Gastroesophageal sphincter (tissue), 3 donors: ENCODE data around the gene FAXDC2.

Experiments
- POLR2A ChIP-seq, 2 donors: fragments of 450-650 bp; IDR thresholded peaks; one replicate each; pipeline ENCODE4 v1.6.1; 2017; ENCODE audit warnings: antibody characterized with exemption in 2 of 2, mild to moderate bottlenecking in 2 of 2, moderate library complexity in 1 of 2
- POLR2AphosphoS5 ChIP-seq: sonication (generic); formaldehyde crosslinking; IDR thresholded peaks from one replicate; pipeline ENCODE4 v1.6.1; 2017; ENCODE audit warnings: antibody characterized with exemption
- TF ChIP-seq, protein P1 (sequence below), 4 experiments: fragments of 200-600 bp in 2 of 4; fragments of 450-650 bp in 2 of 4; sonication (generic) in 1 of 4; IDR thresholded peaks; one replicate each; pipeline ENCODE4 v1.5.1; 2017 to 2019; ENCODE audit warnings: antibody characterized with exemption in 4 of 4, mild to moderate bottlenecking in 2 of 4, moderate library complexity in 2 of 4

DNA sequence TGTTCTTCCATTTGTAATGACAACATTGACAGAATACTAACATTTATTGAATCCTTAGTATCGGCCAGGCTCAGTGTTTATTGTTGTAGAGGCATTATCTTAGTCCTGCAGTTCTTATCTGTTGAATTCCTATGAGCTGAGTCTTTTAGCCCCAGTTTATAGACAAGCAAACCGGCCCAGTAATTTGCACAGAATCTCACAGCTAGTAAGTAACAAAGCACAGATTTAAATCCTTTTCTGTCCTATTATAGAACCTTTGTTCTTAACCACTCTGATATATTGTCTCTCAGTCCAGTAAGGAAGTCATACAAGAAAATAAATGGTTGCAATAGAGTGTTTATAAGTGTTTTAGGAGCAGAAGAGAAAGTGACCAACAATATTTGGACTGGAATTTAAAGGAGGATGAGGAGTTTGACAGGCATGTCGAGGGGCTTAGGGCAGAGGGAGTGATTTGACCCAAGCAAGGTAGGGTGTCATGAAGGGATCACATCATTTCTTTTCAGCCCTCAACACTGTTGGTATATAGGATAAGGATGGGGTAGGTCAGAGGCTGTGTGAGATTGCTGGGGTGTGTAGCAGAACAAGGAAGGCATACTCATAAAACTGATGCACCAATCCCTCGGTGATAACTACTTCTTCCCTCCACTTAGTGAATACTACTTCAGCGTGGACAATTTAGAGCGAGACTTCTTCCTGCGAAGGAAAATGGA is 55.7 kb downstream of the FAXDC2 start:
- TF ChIP-seq, protein P1, sequence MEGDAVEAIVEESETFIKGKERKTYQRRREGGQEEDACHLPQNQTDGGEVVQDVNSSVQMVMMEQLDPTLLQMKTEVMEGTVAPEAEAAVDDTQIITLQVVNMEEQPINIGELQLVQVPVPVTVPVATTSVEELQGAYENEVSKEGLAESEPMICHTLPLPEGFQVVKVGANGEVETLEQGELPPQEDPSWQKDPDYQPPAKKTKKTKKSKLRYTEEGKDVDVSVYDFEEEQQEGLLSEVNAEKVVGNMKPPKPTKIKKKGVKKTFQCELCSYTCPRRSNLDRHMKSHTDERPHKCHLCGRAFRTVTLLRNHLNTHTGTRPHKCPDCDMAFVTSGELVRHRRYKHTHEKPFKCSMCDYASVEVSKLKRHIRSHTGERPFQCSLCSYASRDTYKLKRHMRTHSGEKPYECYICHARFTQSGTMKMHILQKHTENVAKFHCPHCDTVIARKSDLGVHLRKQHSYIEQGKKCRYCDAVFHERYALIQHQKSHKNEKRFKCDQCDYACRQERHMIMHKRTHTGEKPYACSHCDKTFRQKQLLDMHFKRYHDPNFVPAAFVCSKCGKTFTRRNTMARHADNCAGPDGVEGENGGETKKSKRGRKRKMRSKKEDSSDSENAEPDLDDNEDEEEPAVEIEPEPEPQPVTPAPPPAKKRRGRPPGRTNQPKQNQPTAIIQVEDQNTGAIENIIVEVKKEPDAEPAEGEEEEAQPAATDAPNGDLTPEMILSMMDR (IDR thresholded peaks at IDR 0.05) = no peak
- TF ChIP-seq POLR2AphosphoS5 (no peak), POLR2A (IDR thresholded peaks at IDR 0.05) (no peak)
